Measurements from ENCODE around the gene MEGF8. TPM values are rescaled to one million over a fixed set of nuclear protein-coding genes. Genes with fewer than 3 reads are reported as not detected.

MEGF8 gene
- total and polyA plus RNA-seq, 2 of the 8 experiments (the other 6 are each of a cell fraction or from before 2014, with no cell fraction given): 13.0 to 23.7 TPM

DNA sequence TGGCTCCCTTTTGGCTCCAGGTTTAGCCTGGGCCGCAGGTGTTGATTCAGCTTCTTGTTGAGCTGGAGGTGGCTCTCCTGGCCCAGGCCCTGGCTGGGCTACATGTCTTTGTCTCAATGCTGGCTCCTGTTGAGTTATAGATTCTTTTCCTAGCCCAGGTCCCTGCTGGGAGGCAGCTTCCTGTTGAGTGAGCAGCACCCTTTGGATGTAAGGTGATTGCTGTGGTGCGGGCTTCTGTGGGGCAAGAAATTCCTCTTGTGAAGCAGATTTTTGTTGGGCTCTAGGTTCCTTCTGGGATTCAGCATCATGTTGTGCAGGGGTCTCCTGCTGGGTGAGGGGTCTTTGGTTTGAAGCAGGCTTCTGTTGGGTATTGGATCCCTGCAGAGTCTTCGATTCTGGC lies 101.2 kb downstream of the MEGF8 start (continued):
- no peak for TF ChIP-seq RXRA (IDR thresholded peaks at IDR 0.05; ENCODE audit: insufficient read depth, low read depth, low read length)
- no peak for TF ChIP-seq POLR2A (IDR thresholded peaks at IDR 0.05; ENCODE audit: control extremely low read depth in 1 of 2, low read depth in 2 of 2, low read length in 2 of 2)
- TF ChIP-seq SIRT6 (IDR thresholded peaks at IDR 0.05; ENCODE audit: low read length): no peak
- no peak for TF ChIP-seq SP2 (IDR thresholded peaks at IDR 0.05; ENCODE audit: low read length)
- no peak for TF ChIP-seq TAF7 (optimal IDR thresholded peaks at IDR 0.05; ENCODE audit: borderline replicate concordance, low read depth, low read length)
- TF ChIP-seq CBX5 (IDR thresholded peaks at IDR 0.05; ENCODE audit: low read depth, low read length): no peak
